Activated CD4-positive, alpha-beta memory T cell treated with anti-CD3 and anti-CD28 coated beads, Interleukin-2, amount 10 ng/mL, durations not matched to agents 7 days and 5 days (primary cell): ENCODE data around the gene ERFE. TPM values are rescaled to one million over a fixed set of nuclear protein-coding genes. Genes with fewer than 3 reads are reported as not detected.
"Not testable (repeated sequence)": the region's sequence is repeated elsewhere in the genome, so short reads cannot be mapped to it uniquely, and the experiment has no call there.

Experiments
- CTCF ChIA-PET: fragments of 350-600 bp; sonication (Branson Sonifier 250); formaldehyde crosslinking; loops from one replicate; lab custom pipeline; 2021; ENCODE audit warnings: antibody characterized with exemption, inconsistent platforms; lab: Charles Lee
- POLR2A ChIA-PET: fragments of 350-600 bp; sonication (Branson Sonifier 250); formaldehyde crosslinking; loops from one replicate; lab custom pipeline; 2021; ENCODE audit warnings: antibody characterized with exemption; lab: Charles Lee
- DNase-seq: peaks from one replicate; pipeline ENCODE4 v3.0.0-alpha.2; 2020
- H3K27ac Mint-ChIP-seq: one replicate; pipeline ENCODE4 v1.8.0; 2021; ENCODE audit warnings: mild to moderate bottlenecking, mixed read lengths
- H3K27me3 Mint-ChIP-seq: one replicate; pipeline ENCODE4 v1.8.0; 2021; ENCODE audit warnings: mixed read lengths
- H3K36me3 Mint-ChIP-seq: one replicate; pipeline ENCODE4 v1.8.0; 2021; ENCODE audit warnings: low read depth, mixed read lengths
- H3K4me1 Mint-ChIP-seq: one replicate; pipeline ENCODE4 v1.8.0; 2021; ENCODE audit warnings: mixed read lengths
- H3K4me3 Mint-ChIP-seq: one replicate; pipeline ENCODE4 v1.8.0; 2021; ENCODE audit warnings: mild to moderate bottlenecking, mixed read lengths
- H3K9me3 Mint-ChIP-seq: one replicate; pipeline ENCODE4 v1.8.0; 2021; ENCODE audit warnings: mixed read lengths
- total RNA-seq, 2 experiments: library from RNA; stranded (reverse); gene quantifications; one replicate each; pipeline ENCODE4 v1.2.3, GENCODE V29; 2021

The ERFE gene
- total RNA-seq, 2 experiments from 2014 or later = not detected

- Mint-ChIP-seq H3K27ac (peak overlapping the region; percentile 49), H3K36me3 (peaks cover 40% of the 10 kb centered on the region)
- no peak for DNase-seq
Measured at GRCh38 chr2:238168196-238169047, 9.7 kb downstream of the ERFE start.

DNA sequence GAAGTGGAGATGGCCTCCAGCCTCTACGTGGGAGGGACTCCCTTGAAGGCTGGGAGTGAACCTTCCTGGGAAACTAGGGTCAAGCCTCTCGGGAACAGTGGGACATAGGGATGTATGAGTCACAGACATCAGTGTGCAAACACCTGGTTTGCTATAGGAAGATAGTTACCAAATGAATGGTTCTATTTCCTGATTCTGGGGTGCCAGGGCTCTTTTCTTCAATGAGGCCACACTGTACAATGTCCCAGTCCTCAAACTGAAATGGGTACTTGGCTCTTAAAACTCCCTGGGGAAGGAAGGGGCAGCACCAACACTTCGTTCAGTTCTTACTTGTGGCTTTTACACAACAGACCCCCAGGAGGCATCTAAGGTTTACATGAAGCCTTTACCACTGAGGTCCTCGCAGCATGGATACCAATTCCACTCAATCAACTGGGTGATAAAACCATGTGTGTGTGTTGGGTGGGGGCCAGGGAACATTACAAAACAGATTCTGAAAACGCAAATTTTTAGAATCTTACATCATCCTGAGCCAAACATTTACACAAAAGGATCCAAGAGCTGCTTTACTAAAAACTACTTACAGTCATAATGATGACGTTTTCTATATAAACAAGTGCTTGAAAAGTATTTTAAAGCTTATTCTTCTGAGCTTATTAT lies 10.4 kb downstream of the ERFE start:
- H3K4me3 Mint-ChIP-seq = no peak overlapping the region
- peaks cover 12% of the 10 kb centered on the region for H3K27me3 Mint-ChIP-seq
- peaks cover 46% of the 10 kb centered on the region for H3K36me3 Mint-ChIP-seq
- DNase-seq = no peak
- H3K27ac Mint-ChIP-seq = peak overlapping the region; percentile 49
- H3K9me3 Mint-ChIP-seq = no peaks in the 10 kb centered on the region
- CTCF ChIA-PET = no interaction called here
- peaks cover 11% of the 10 kb centered on the region for H3K4me1 Mint-ChIP-seq
- POLR2A ChIA-PET = no interaction called here

More at GRCh38 chr2:238168196-238169047, 9.7 kb downstream of the ERFE start:
- Mint-ChIP-seq H3K9me3 (no peaks in the 10 kb centered on the region), H3K4me3 (no peak overlapping the region), H3K4me1 (peaks cover 11% of the 10 kb centered on the region), H3K27me3 (peaks cover 12% of the 10 kb centered on the region)
- ChIA-PET POLR2A (no interaction called here), CTCF (no interaction called here)

GRCh38 chr2:238169708-238170251 lies 11.0 kb downstream of the ERFE start:
- no peaks in the 10 kb centered on the region for H3K9me3 Mint-ChIP-seq
- no peak overlapping the region for H3K4me3 Mint-ChIP-seq
- POLR2A ChIA-PET = no interaction called here
- CTCF ChIA-PET = no interaction called here
- H3K27me3 Mint-ChIP-seq = peaks cover 8% of the 10 kb centered on the region
- H3K4me1 Mint-ChIP-seq = peaks cover 11% of the 10 kb centered on the region
- H3K27ac Mint-ChIP-seq = peak overlapping the region; percentile 26
- H3K36me3 Mint-ChIP-seq = peaks cover 46% of the 10 kb centered on the region
- no peak for DNase-seq

GRCh38 chr2:238170386-238171071 lies 11.8 kb downstream of the ERFE start:
- Mint-ChIP-seq H3K36me3 (peaks cover 46% of the 10 kb centered on the region), H3K27me3 (peaks cover under 1% of the 10 kb centered on the region), H3K4me3 (no peak overlapping the region), H3K27ac (no peak overlapping the region), H3K4me1 (peaks cover 11% of the 10 kb centered on the region), H3K9me3 (no peaks in the 10 kb centered on the region)
- CTCF ChIA-PET = no interaction called here
- no peak for DNase-seq
- POLR2A ChIA-PET = no interaction called here

DNA sequence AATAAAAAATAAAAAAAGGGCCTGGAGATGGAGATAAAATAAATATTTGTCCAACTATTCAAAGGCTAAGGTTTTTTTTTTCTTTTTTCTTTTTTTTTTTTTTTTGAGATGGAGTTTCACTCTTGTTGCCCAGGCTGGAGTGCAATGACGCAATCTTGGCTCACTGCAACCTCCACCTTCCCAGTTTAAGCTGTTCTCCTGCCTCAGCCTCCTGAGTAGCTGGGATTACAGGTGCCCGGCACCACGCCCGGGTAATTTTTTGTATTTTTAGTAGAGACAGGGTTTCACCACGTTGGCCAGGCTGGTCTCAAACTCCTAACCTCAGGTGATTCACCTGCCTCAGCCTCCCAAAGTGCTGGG lies 12.3 kb downstream of the ERFE start:
- CTCF ChIA-PET, H3K27ac Mint-ChIP-seq, POLR2A ChIA-PET, H3K27me3 Mint-ChIP-seq, H3K9me3 Mint-ChIP-seq, DNase-seq, H3K4me3 Mint-ChIP-seq: not testable (repeated sequence)
- H3K36me3 Mint-ChIP-seq = peaks cover 48% of the 10 kb centered on the region
- peaks cover 11% of the 10 kb centered on the region for H3K4me1 Mint-ChIP-seq

DNA sequence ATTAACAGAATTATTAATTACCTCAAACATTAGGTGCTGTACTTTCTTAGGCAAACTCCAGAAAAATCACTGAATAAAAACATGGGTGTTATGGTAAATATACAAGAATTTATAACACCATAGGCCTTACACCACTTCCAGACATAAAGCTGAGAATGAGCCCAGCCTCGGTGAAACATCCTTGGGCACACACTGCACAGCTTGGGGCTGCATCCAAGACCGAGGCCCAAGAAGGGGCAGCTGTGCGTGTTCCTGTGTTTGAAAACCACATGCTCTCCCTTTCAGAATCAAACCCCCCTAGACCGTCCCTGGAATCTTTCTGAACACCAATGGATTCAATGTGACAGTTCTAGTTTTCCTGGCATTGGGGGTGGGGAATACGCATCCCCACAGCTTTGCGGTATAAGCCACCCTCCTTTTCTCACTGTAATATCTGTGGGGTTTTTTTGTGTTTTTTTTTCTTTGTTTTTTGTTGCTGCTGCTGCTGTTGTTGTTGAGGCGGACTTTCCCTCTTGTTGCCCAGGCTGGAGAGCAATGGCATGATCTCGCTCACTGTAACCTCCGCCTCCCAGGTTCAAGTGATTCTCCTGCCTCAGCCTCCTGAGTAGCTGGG lies 12.9 kb downstream of the ERFE start:
- Mint-ChIP-seq H3K9me3 (no peaks in the 10 kb centered on the region), H3K4me3 (no peak overlapping the region), H3K27ac (no peak overlapping the region), H3K4me1 (peaks cover 11% of the 10 kb centered on the region), H3K27me3 (no peaks in the 10 kb centered on the region), H3K36me3 (peaks cover 52% of the 10 kb centered on the region)
- ChIA-PET CTCF (no interaction called here), POLR2A (no interaction called here)
- no peak for DNase-seq

DNA sequence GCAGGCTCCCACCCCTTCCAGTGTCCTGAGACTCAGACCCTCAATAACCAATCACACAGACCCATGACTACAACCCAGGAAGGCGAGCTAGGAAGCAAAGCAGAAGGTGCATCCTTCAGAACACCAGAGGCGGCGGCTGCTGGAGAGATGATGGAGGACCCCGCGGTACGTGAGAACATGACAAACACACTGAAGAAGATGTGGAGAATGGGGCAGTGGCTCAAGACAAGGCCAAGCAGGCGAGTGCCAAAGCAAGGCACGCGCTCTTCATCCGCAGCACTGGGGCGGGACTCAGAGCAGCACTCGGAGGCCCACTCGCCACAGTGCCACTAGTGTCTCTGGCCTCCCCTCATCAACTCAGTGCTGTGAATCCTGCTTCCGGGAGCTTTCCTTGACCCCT lies 13.7 kb downstream of the ERFE start:
- no peak overlapping the region for H3K4me3 Mint-ChIP-seq
- peaks cover 57% of the 10 kb centered on the region for H3K36me3 Mint-ChIP-seq
- H3K27me3 Mint-ChIP-seq = no peaks in the 10 kb centered on the region
- no peaks in the 10 kb centered on the region for H3K9me3 Mint-ChIP-seq
- H3K27ac Mint-ChIP-seq = no peak overlapping the region
- H3K4me1 Mint-ChIP-seq = peaks cover 11% of the 10 kb centered on the region
- POLR2A ChIA-PET = no interaction called here
- CTCF ChIA-PET = no interaction called here
- no peak for DNase-seq

- Mint-ChIP-seq H3K4me1 (peaks cover 10% of the 10 kb centered on the region), H3K9me3 (no peaks in the 10 kb centered on the region), H3K27ac (no peak overlapping the region), H3K4me3 (no peak overlapping the region), H3K36me3 (peaks cover 60% of the 10 kb centered on the region), H3K27me3 (no peaks in the 10 kb centered on the region)
- DNase-seq = no peak
- POLR2A ChIA-PET = no interaction called here
- CTCF ChIA-PET = no interaction called here
Measured at GRCh38 chr2:238173692-238174091, 14.9 kb downstream of the ERFE start.

- Mint-ChIP-seq H3K4me1 (peaks cover 6% of the 10 kb centered on the region), H3K27ac (no peak overlapping the region)
- POLR2A ChIA-PET = no interaction called here
Measured at GRCh38 chr2:238174291-238174690, 15.5 kb downstream of the ERFE start.

GRCh38 chr2:238174701-238175100 lies 15.9 kb downstream of the ERFE start:
- CTCF ChIA-PET = no interaction called here
- no peak for DNase-seq
- POLR2A ChIA-PET = no interaction called here
- Mint-ChIP-seq H3K27me3 (no peaks in the 10 kb centered on the region), H3K9me3 (no peaks in the 10 kb centered on the region), H3K4me3 (no peak overlapping the region), H3K27ac (no peak overlapping the region), H3K4me1 (peaks cover 4% of the 10 kb centered on the region), H3K36me3 (peaks cover 65% of the 10 kb centered on the region)

More at GRCh38 chr2:238174291-238174690, 15.5 kb downstream of the ERFE start:
- peaks cover 63% of the 10 kb centered on the region for H3K36me3 Mint-ChIP-seq
- CTCF ChIA-PET = no interaction called here
- DNase-seq = no peak
- no peak overlapping the region for H3K4me3 Mint-ChIP-seq
- no peaks in the 10 kb centered on the region for H3K27me3 Mint-ChIP-seq
- no peaks in the 10 kb centered on the region for H3K9me3 Mint-ChIP-seq

- H3K36me3 Mint-ChIP-seq = peaks cover 68% of the 10 kb centered on the region
- POLR2A ChIA-PET = no interaction called here
- no peak for DNase-seq
- no peaks in the 10 kb centered on the region for H3K27me3 Mint-ChIP-seq
- no peaks in the 10 kb centered on the region for H3K4me1 Mint-ChIP-seq
- no peak overlapping the region for H3K4me3 Mint-ChIP-seq
- CTCF ChIA-PET = no interaction called here
- H3K27ac Mint-ChIP-seq = no peak overlapping the region
- no peaks in the 10 kb centered on the region for H3K9me3 Mint-ChIP-seq
Measured at GRCh38 chr2:238176613-238177012, 17.8 kb downstream of the ERFE start.

- Mint-ChIP-seq H3K4me1 (peaks cover 7% of the 10 kb centered on the region), H3K36me3 (peaks cover 74% of the 10 kb centered on the region), H3K9me3 (no peaks in the 10 kb centered on the region), H3K27me3 (no peaks in the 10 kb centered on the region), H3K27ac (peak overlapping the region; percentile 13), H3K4me3 (no peak overlapping the region)
- DNase-seq = no peak
- POLR2A ChIA-PET = no interaction called here
- CTCF ChIA-PET = no interaction called here
Measured at GRCh38 chr2:238180554-238180953, 21.8 kb downstream of the ERFE start.

GRCh38 chr2:238182362-238182761 lies 23.6 kb downstream of the ERFE start:
- ChIA-PET POLR2A (no interaction called here), CTCF (no interaction called here)
- H3K4me3 Mint-ChIP-seq = no peak overlapping the region
- peaks cover 7% of the 10 kb centered on the region for H3K4me1 Mint-ChIP-seq
- no peaks in the 10 kb centered on the region for H3K9me3 Mint-ChIP-seq
- no peaks in the 10 kb centered on the region for H3K27me3 Mint-ChIP-seq
- H3K36me3 Mint-ChIP-seq = peaks cover 80% of the 10 kb centered on the region
- DNase-seq = no peak
- H3K27ac Mint-ChIP-seq = no peak overlapping the region
